ENCODE data around the gene ANKS1B.

ANKS1B gene

GRCh38 chr12:98951406-98951805 lies 1033.3 kb downstream of the ANKS1B start:
- no peak for DNase-seq (ENCODE audit: low read depth in 3 of 3)

GRCh38 chr12:98948343-98948949 lies 1036.3 kb downstream of the ANKS1B start:
- no peak for DNase-seq (ENCODE audit: low read depth in 3 of 3)

- no peak for DNase-seq (ENCODE audit: low read depth in 3 of 3)
Measured at GRCh38 chr12:98945864-98946263, 1038.9 kb downstream of the ANKS1B start.

- DNase-seq (ENCODE audit: low read depth in 3 of 3) = no peak
Measured at GRCh38 chr12:98939926-98940325, 1044.8 kb downstream of the ANKS1B start.

GRCh38 chr12:98939350-98939749 lies 1045.4 kb downstream of the ANKS1B start:
- no peak for DNase-seq (ENCODE audit: low read depth in 3 of 3)

GRCh38 chr12:98935847-98936246 lies 1048.9 kb downstream of the ANKS1B start:
- no peak for DNase-seq (ENCODE audit: low read depth in 3 of 3)

GRCh38 chr12:98922871-98923270 lies 1061.9 kb downstream of the ANKS1B start:
- DNase-seq (ENCODE audit: low read depth in 3 of 3) = no peak

- no peak for DNase-seq (ENCODE audit: low read depth in 3 of 3)
Measured at GRCh38 chr12:98918176-98918863, 1066.4 kb downstream of the ANKS1B start.

GRCh38 chr12:98916106-98916505 lies 1068.6 kb downstream of the ANKS1B start:
- DNase-seq (ENCODE audit: low read depth in 3 of 3) = no peak

- no peak for DNase-seq (ENCODE audit: low read depth in 3 of 3)
Measured at GRCh38 chr12:98912401-98912974, 1072.2 kb downstream of the ANKS1B start.

- DNase-seq (ENCODE audit: low read depth in 3 of 3) = no peak
Measured at GRCh38 chr12:98911396-98911795, 1073.3 kb downstream of the ANKS1B start.

- DNase-seq (ENCODE audit: low read depth in 3 of 3) = no peak
Measured at GRCh38 chr12:98909746-98910145, 1075.0 kb downstream of the ANKS1B start.

- no peak for DNase-seq (ENCODE audit: low read depth in 3 of 3)
Measured at GRCh38 chr12:98908866-98909265, 1075.9 kb downstream of the ANKS1B start.

GRCh38 chr12:98903875-98904274 lies 1080.9 kb downstream of the ANKS1B start:
- no peak for DNase-seq (ENCODE audit: low read depth in 3 of 3)

GRCh38 chr12:98901189-98901588 lies 1083.5 kb downstream of the ANKS1B start:
- DNase-seq (ENCODE audit: low read depth in 3 of 3) = no peak

- no peak for DNase-seq (ENCODE audit: low read depth in 3 of 3)
Measured at GRCh38 chr12:98896938-98897337, 1087.8 kb downstream of the ANKS1B start.

GRCh38 chr12:98895086-98895651 lies 1089.6 kb downstream of the ANKS1B start:
- no peak for DNase-seq (ENCODE audit: low read depth in 3 of 3)

GRCh38 chr12:98894412-98895085 lies 1090.2 kb downstream of the ANKS1B start:
- DNase-seq (ENCODE audit: low read depth in 3 of 3) = no peak

GRCh38 chr12:98893675-98894411 lies 1090.9 kb downstream of the ANKS1B start:
- DNase-seq (ENCODE audit: low read depth in 3 of 3) = no peak

- no peak for DNase-seq (ENCODE audit: low read depth in 3 of 3)
Measured at GRCh38 chr12:98893126-98893674, 1091.5 kb downstream of the ANKS1B start.

- no peak for DNase-seq (ENCODE audit: low read depth in 3 of 3)
Measured at GRCh38 chr12:98885778-98886177, 1099.0 kb downstream of the ANKS1B start.

Measured in stimulated activated CD4-positive, alpha-beta T cell treated with anti-CD3 and anti-CD28 coated beads, TNF-alpha, amount 100 ng/mL, for 4 hours (primary cell).